ENCODE results near the gene TTC7B.

The TTC7B gene

DNA sequence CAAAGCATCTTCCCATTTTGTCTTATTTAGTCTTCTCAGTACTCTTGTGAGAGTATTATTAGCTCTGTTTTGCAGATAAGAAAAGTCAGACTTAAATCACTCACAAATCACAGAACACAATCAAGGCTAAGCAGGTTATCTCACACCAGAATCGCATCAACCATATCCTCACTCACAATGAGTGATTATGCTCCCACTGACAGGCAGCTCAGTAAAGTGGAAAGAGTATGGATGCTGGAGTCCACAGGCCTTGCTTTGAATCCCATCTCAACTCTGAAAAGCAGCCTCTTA lies 43.1 kb downstream of the TTC7B start:
- TF ChIP-seq, protein P1, sequence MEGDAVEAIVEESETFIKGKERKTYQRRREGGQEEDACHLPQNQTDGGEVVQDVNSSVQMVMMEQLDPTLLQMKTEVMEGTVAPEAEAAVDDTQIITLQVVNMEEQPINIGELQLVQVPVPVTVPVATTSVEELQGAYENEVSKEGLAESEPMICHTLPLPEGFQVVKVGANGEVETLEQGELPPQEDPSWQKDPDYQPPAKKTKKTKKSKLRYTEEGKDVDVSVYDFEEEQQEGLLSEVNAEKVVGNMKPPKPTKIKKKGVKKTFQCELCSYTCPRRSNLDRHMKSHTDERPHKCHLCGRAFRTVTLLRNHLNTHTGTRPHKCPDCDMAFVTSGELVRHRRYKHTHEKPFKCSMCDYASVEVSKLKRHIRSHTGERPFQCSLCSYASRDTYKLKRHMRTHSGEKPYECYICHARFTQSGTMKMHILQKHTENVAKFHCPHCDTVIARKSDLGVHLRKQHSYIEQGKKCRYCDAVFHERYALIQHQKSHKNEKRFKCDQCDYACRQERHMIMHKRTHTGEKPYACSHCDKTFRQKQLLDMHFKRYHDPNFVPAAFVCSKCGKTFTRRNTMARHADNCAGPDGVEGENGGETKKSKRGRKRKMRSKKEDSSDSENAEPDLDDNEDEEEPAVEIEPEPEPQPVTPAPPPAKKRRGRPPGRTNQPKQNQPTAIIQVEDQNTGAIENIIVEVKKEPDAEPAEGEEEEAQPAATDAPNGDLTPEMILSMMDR (conservative IDR thresholded peaks at IDR 0.05): no peak
- no peak for TF ChIP-seq ZFX (IDR thresholded peaks at IDR 0.05)
- H3K27ac ChIP-seq: no peak overlapping the region

GRCh38 chr14:90767899-90768298 lies 48.3 kb downstream of the TTC7B start:
- TF ChIP-seq ZFX (IDR thresholded peaks at IDR 0.05): no peak
- TF ChIP-seq, protein P1 (conservative IDR thresholded peaks at IDR 0.05): no peak

DNA sequence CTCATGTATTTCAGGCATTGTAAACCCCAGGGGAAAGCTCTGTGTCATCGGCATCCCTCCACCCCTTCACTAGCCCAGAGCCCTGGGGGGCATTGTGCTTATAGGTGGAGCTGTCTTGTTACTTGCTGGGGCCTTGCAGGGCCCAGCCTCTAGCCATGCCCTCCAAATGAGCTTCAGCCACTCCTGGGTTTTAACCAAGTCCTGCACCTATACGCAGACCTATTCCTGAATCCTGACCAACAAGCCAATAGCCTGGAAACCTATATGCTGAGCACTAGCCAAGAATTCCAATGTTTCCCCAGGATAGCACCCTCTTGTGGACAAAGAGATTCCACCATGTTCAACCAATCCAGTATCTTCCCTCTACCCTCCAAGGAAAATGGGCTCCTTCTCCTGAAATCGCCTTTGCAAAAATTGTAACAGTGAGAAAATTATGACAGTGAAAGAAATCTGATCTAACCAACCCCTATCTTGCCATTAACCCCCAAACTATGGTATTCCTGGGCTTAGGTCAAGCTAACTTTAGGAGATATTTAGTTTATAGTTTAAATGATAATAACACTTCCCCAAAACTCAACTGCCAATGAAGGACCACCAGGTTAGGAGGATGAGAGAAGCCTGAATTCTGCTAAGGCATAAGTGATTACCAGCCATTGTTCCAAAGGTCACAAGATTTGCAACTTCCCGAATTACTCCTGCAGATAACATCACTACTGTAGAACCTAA lies 55.5 kb downstream of the TTC7B start:
- no peak for TF ChIP-seq ZFX (IDR thresholded peaks at IDR 0.05)
- TF ChIP-seq, protein P1 (conservative IDR thresholded peaks at IDR 0.05): peak; percentile 88
- H3K27ac ChIP-seq: no peak overlapping the region

More at GRCh38 chr14:90767899-90768298, 48.3 kb downstream of the TTC7B start:
- no peak overlapping the region for H3K27ac ChIP-seq

- H3K27ac ChIP-seq: no peak overlapping the region
- no peak for TF ChIP-seq ZFX (IDR thresholded peaks at IDR 0.05)
- TF ChIP-seq, protein P1 (conservative IDR thresholded peaks at IDR 0.05): no peak
Measured at GRCh38 chr14:90760078-90760444, 56.2 kb downstream of the TTC7B start.

DNA sequence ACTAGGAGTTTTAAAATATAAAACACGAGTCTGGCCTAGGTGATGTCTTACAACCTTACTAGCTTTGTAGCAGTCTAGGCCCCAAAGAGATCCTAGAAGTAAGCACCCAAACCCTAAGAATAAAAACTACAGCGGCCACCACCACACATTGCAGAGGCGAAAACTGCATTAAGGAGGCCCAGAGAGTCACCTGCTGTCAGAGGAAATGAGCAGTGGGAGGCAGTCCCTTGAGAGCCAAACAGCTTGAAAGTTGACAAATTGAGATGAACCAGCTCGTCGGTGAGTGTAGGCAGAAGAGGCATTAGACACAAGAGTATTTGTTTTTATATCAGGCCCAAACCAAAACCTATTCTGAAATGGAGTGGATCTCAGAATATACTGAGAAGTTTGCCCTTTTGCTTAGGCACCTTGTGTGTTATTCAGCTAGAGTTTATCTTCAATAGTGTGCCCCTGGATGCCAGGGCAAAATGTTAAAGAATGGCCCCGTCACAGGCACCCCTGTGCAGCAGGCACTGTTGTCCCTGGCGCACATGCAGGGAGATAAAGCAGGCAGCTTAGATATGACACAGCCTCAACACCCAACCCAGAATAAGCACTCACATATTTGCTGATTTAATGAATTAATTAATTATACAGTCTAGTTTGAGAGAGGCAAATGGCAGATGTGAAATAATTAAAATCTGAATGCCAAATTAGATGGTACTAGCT lies 56.7 kb downstream of the TTC7B start:
- no peak for TF ChIP-seq ZFX (IDR thresholded peaks at IDR 0.05)
- TF ChIP-seq, protein P1 (conservative IDR thresholded peaks at IDR 0.05): no peak

DNA sequence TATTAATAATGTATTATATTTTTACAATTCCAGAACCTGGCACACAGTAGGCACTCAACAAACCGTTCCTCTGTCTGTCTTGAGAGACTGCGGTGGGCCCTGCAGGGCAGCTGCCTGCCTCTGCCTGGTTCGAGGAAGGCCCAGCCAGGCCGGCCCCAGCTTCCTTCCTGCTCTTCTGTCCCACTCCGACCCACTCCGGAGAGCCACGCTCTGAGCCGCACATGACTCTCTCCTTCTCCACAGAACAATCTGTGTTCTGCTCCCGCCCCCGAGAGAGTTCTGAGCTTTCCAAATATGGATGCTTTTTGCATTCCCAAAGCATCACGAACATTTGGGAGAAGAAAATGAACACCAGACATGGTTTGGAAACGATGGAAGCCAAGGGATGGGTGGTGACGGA lies 57.3 kb downstream of the TTC7B start:
- TF ChIP-seq ZFX (IDR thresholded peaks at IDR 0.05): no peak
- TF ChIP-seq, protein P1 (conservative IDR thresholded peaks at IDR 0.05): no peak
- H3K27ac ChIP-seq: peak overlapping the region; percentile 76

More for the DNA sequence above, 56.7 kb downstream of the TTC7B start:
- no peak overlapping the region for H3K27ac ChIP-seq

Data from C4-2B (cell line).